GM23338 (cell line): ENCODE measurements around the gene CHSY1. TPM values are rescaled to one million over a fixed set of nuclear protein-coding genes. Genes with fewer than 3 reads are reported as not detected.
"Not testable (repeated sequence)": the region's sequence is repeated elsewhere in the genome, so short reads cannot be mapped to it uniquely, and the experiment has no call there.

ENCODE experiments used
- ATAC-seq: fragments of 200-7000 bp; cut with Tn5 transposase; 3 replicates; pipeline ENCODE4 v1.9.1; 2020
- DNase-seq: peaks from one replicate; pipeline ENCODE4 v3.0.0-alpha.2; 2015; ENCODE audit warnings: low spot score
- H2AFZ ChIP-seq: fragments of 200-600 bp; sonication (generic); 2 replicates; pipeline ENCODE4 v1.8.0; 2016; ENCODE audit warnings: antibody characterized with exemption, mild to moderate bottlenecking, moderate library complexity
- H3F3A ChIP-seq: fragments of 200-600 bp; sonication (generic); replicated peaks from 2 replicates; pipeline ENCODE4 v1.8.0; 2017; ENCODE audit warnings: antibody characterized with exemption, mixed run types, low read depth
- H3K27ac ChIP-seq: fragments of 200-600 bp; sonication (generic); 2 replicates; pipeline ENCODE4 v1.6.1; 2016; ENCODE audit warnings: low read depth
- H3K27me3 ChIP-seq: fragments of 200-600 bp; sonication (generic); 2 replicates; pipeline ENCODE4 v1.8.0; 2016; ENCODE audit warnings: mild to moderate bottlenecking, mixed run types, moderate library complexity; ENCODE audit not compliant: insufficient read depth
- H3K36me3 ChIP-seq: fragments of 200-600 bp; sonication (generic); 2 replicates; pipeline ENCODE4 v1.8.0; 2016; ENCODE audit warnings: mild to moderate bottlenecking; ENCODE audit not compliant: insufficient read depth
- H3K4me1 ChIP-seq: fragments of 200-600 bp; sonication (generic); 2 replicates; pipeline ENCODE4 v1.8.0; 2016; ENCODE audit warnings: mild to moderate bottlenecking, moderate library complexity; ENCODE audit not compliant: insufficient read depth
- H3K4me2 ChIP-seq: fragments of 200-600 bp; sonication (generic); 2 replicates; pipeline ENCODE4 v1.7.1; 2017; ENCODE audit warnings: mixed run types
- H3K4me3 ChIP-seq: fragments of 200-600 bp; sonication (generic); 2 replicates; pipeline ENCODE4 v1.6.1; 2016; ENCODE audit warnings: mixed run types
- H3K79me2 ChIP-seq: fragments of 200-600 bp; sonication (generic); replicated peaks from 2 replicates; pipeline ENCODE4 v1.8.0; 2017; ENCODE audit warnings: mild to moderate bottlenecking; ENCODE audit not compliant: insufficient read depth
- H3K9me2 ChIP-seq: fragments of 200-600 bp; sonication (generic); 2 replicates; pipeline ENCODE4 v1.8.0; 2017; ENCODE audit not compliant: insufficient read depth
- H4K20me1 ChIP-seq: fragments of 200-600 bp; sonication (generic); replicated peaks from 2 replicates; pipeline ENCODE4 v1.8.0; 2017; ENCODE audit warnings: mild to moderate bottlenecking; ENCODE audit not compliant: insufficient read depth
- H3K27ac Mint-ChIP-seq: 2 replicates; pipeline ENCODE4 v1.8.0; 2020; ENCODE audit warnings: inconsistent platforms, mild to moderate bottlenecking, moderate library complexity, mixed read lengths
- H3K27me3 Mint-ChIP-seq: 3 replicates; pipeline ENCODE4 v1.8.0; 2022; ENCODE audit warnings: low read depth, mild to moderate bottlenecking, moderate library complexity, mixed read lengths, inconsistent platforms; ENCODE audit not compliant: insufficient read depth, poor library complexity
- H3K36me3 Mint-ChIP-seq: 3 replicates; pipeline ENCODE4 v1.8.0; 2021; ENCODE audit warnings: low read depth, mild to moderate bottlenecking, inconsistent platforms, moderate library complexity, mixed read lengths
- H3K4me1 Mint-ChIP-seq: 3 replicates; pipeline ENCODE4 v1.8.0; 2020; ENCODE audit warnings: mild to moderate bottlenecking, inconsistent platforms, mixed read lengths
- H3K4me3 Mint-ChIP-seq: 3 replicates; pipeline ENCODE4 v1.8.0; 2021; ENCODE audit warnings: moderate library complexity, mild to moderate bottlenecking, inconsistent platforms, mixed read lengths
- H3K9me3 Mint-ChIP-seq: 3 replicates; pipeline ENCODE4 v1.8.0; 2020; ENCODE audit warnings: moderate library complexity, mild to moderate bottlenecking, inconsistent platforms, mixed read lengths
- ETS1 ChIP-seq: IDR thresholded peaks from 2 replicates; pipeline ENCODE4 v1.6.1; 2016; ENCODE audit warnings: antibody characterized with exemption
- NANOG ChIP-seq: IDR thresholded peaks from 2 replicates; pipeline ENCODE4 v1.6.1; 2016; ENCODE audit warnings: antibody characterized with exemption, borderline replicate concordance
- ZNF114 ChIP-seq: fragments of 250-450 bp; sonication (Bioruptor Pico); IDR thresholded peaks from 2 replicates; pipeline ENCODE4 v1.5.0; 2020; ENCODE audit warnings: mild to moderate bottlenecking, moderate library complexity
- ZNF462 ChIP-seq: fragments of 250-450 bp; sonication (Bioruptor Pico); IDR thresholded peaks from 2 replicates; pipeline ENCODE4 v1.5.0; 2020; ENCODE audit warnings: mild to moderate bottlenecking, moderate library complexity
- polyA plus RNA-seq: library from polyadenylated mRNA; unstranded; fragments of >200 nt; fragmentation: Nextera tagmentation; extraction: Ambion mirVana; gene quantifications from 2 replicates; pipeline ENCODE4 v1.2.1, GENCODE V29; 2016
- total RNA-seq: library from RNA; depleted of rRNA; stranded (reverse); fragments of >200 nt; shearing (Covaris generic); gene quantifications from 2 replicates; pipeline ENCODE4 v1.2.3, GENCODE V29; 2014

Gene CHSY1
- total and polyA plus RNA-seq, 2 experiments from 2014 or later: 9.8 to 47.7 TPM

GRCh38 chr15:101216100-101216499 is 35.7 kb downstream of the CHSY1 start (continued):
- TF ChIP-seq ZNF462 (CRISPR knock-in tag) (no peak), ETS1 (no peak)

- Mint-ChIP-seq H3K36me3 (no peaks in the 10 kb centered on the region; the same call in 2 of the 3 replicates), H3K4me1 (peaks cover 24% of the 10 kb centered on the region; the same call in 2 of the 3 replicates), H3K9me3 (no peaks in the 10 kb centered on the region), H3K27ac (no peak overlapping the region), H3K4me3 (no peak overlapping the region), H3K27me3 (no peaks in the 10 kb centered on the region)
- peaks cover 51% of the 10 kb centered on the region for H4K20me1 ChIP-seq
- no peaks in the 10 kb centered on the region for H3K36me3 ChIP-seq
- H3K27ac ChIP-seq: no peak overlapping the region
- H3K4me1 ChIP-seq: 0 out of 2 replicates have a peak, but pooled peaks cover 5% of the 10 kb centered on the region
- H3K9me2 ChIP-seq: no peaks in the 10 kb centered on the region
- no peak for ATAC-seq
- no peak for TF ChIP-seq ZNF114 (CRISPR knock-in tag)
- TF ChIP-seq NANOG: no peak
- no peak for DNase-seq
- H3K27me3 ChIP-seq: no peaks in the 10 kb centered on the region
- H3K79me2 ChIP-seq: peaks cover 97% of the 10 kb centered on the region
- H2AFZ ChIP-seq: no peak overlapping the region
- H3K4me3 ChIP-seq: no peak overlapping the region
- H3F3A ChIP-seq: no peaks in the 10 kb centered on the region
- no peak overlapping the region for H3K4me2 ChIP-seq
These were observed 36.2 kb downstream of the CHSY1 start for GRCh38 chr15:101215681-101216080.

GRCh38 chr15:101214435-101215097 is 37.3 kb downstream of the CHSY1 start:
- not testable (repeated sequence) for H3K27me3 Mint-ChIP-seq, H3K27ac ChIP-seq, H3K27me3 ChIP-seq, H3K4me2 ChIP-seq, H3K4me1 ChIP-seq, DNase-seq, ATAC-seq, H3K27ac Mint-ChIP-seq, H3K36me3 Mint-ChIP-seq, H2AFZ ChIP-seq, H3K9me2 ChIP-seq, H3F3A ChIP-seq, H3K4me3 ChIP-seq, H3K4me3 Mint-ChIP-seq, H3K9me3 Mint-ChIP-seq, H3K36me3 ChIP-seq
- Histone ChIP-seq H3K79me2 (peaks cover 97% of the 10 kb centered on the region), H4K20me1 (peaks cover 41% of the 10 kb centered on the region)
- peaks cover 16% of the 10 kb centered on the region; the same call in 2 of the 3 replicates for H3K4me1 Mint-ChIP-seq
